Lower leg skin (tissue), 4 donors: ENCODE data around the gene RIC8B. TPM values are rescaled to one million over a fixed set of nuclear protein-coding genes. Genes with fewer than 3 reads are reported as not detected.

Experiments used
- DNase-seq, 2 donors: peaks; one replicate each; pipeline ENCODE4 v3.0.0-alpha.2; 2019; ENCODE audit warnings: low spot score in 2 of 2
- H3K4me3 ChIP-seq: fragments of 200-600 bp; sonication (generic); 2 replicates; pipeline ENCODE4 v1.5.1; 2017; ENCODE audit warnings: mild to moderate bottlenecking, low read depth; ENCODE audit not compliant: poor library complexity, severe bottlenecking
- CTCF ChIP-seq, 3 donors: fragments of 450-650 bp; IDR thresholded peaks; one replicate each; pipeline ENCODE4 v1.5.1; 2016; ENCODE audit warnings: antibody characterized with exemption in 3 of 3, mild to moderate bottlenecking in 3 of 3, moderate library complexity in 2 of 3
- POLR2A ChIP-seq, 2 donors: fragments of 450-650 bp; IDR thresholded peaks; one replicate each; pipeline ENCODE4 v1.6.1; 2016 to 2017; ENCODE audit warnings: antibody characterized with exemption in 2 of 2, mild to moderate bottlenecking in 1 of 2, moderate library complexity in 1 of 2
- WGBS, 2 donors: methylation state at CpG; one replicate each; pipeline ENCODE4 v1.1.5; 2018; 5-methylcytosine and 5-hydroxymethylcytosine counted together
- intact Hi-C: fragments of 100-400 bp; cut with DNase I; formaldehyde crosslinking; loops from one replicate; pipeline ENCODE4 v1.15.0; 2023; ENCODE audit warnings: low total_unique reads
- total RNA-seq, 4 donors: library from RNA; depleted of rRNA; stranded (reverse); fragments of >200 nt; gene quantifications; one replicate each; pipeline ENCODE4 v1.1.0, GENCODE V29; 2016

RIC8B gene
- total RNA-seq, 4 donors from 2014 or later = 7.0 to 9.1 (median 8.3) TPM

DNA sequence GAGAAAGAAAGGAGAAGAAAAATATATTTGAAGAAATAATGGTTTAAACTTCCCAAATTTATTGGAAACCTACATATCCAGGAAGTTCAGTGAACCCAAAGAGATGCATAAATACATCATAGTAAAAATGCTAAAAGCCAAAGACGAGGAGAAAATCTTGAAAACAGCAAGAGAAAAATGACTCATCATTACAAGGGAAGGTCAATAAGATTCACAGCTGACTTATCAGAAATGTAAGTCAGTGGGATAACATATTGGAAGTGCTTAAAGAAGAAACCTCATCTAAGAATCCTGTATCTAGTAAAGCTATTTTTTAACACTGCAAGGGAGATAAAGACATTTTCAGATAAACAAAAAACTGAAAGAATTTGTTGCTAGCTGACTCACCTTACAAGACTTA is 19.9 kb downstream of the RIC8B start:
- WGBS, 2 donors = 75 to 98% methylated on average over 1 of the region's 1 CpG
- no peak overlapping the region for H3K4me3 ChIP-seq
- no peak for DNase-seq
- TF ChIP-seq POLR2A (IDR thresholded peaks at IDR 0.05) (no peak), CTCF (IDR thresholded peaks at IDR 0.05) (no peak)
- intact Hi-C loops = no loop called here

- H3K4me3 ChIP-seq = no peak overlapping the region
- TF ChIP-seq POLR2A (IDR thresholded peaks at IDR 0.05) (no peak), CTCF (IDR thresholded peaks at IDR 0.05) (no peak)
- intact Hi-C loops = no loop called here
- 42 to 52% methylated on average over 1 of the region's 1 CpG for WGBS, 2 donors
- no peak for DNase-seq
Measured at GRCh38 chr12:106801167-106801708, 26.8 kb downstream of the RIC8B start.

DNA sequence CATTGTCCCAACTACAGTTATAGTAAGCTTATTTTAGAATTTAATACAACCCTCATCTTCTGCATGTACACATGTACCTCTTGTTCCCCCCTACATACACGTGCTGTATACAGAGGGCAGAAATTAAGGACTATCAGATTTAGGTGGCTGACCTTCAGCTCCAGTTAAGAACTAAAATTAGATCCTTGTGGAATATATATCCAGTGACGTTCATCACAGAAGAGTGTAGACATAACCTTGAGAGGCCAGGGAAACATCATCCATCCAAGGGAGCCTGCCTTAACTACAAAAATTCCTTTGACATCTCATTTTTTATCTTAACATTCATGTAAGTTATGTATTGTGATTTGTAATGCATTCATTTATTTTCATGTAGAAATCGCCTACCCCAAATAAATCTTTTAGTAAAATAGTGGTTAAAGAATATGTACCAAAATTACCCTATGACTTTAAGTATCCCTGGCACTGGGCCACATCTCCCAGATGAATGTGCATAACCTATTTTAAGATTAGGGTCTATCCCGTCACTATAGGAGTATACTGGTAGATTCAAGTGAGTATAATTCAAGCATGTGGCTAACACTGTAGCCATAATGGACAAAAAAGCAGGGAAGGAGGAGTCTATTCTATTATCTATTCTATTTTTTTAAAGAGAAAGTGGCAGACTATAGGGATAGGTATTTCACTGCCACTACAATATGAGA is 27.5 kb downstream of the RIC8B start:
- no peak for DNase-seq
- TF ChIP-seq CTCF (IDR thresholded peaks at IDR 0.05) (no peak), POLR2A (IDR thresholded peaks at IDR 0.05) (no peak)
- WGBS, 2 donors = 81 to 86% methylated on average over 4 of the region's 4 CpGs
- intact Hi-C loops = no loop called here
- H3K4me3 ChIP-seq = no peak overlapping the region

- intact Hi-C loops = no loop called here
- no peak overlapping the region for H3K4me3 ChIP-seq
- DNase-seq = no peak
- WGBS, 2 donors = 67% methylated on average over 3 of the region's 3 CpGs
- no peak for TF ChIP-seq CTCF (IDR thresholded peaks at IDR 0.05)
- no peak for TF ChIP-seq POLR2A (IDR thresholded peaks at IDR 0.05)
Measured at GRCh38 chr12:106804668-106805067, 30.2 kb downstream of the RIC8B start.

- WGBS, 2 donors = 94 to 97% methylated on average over 6 of the region's 6 CpGs
Measured at GRCh38 chr12:106814714-106815113, 40.2 kb downstream of the RIC8B start.

More at GRCh38 chr12:106814714-106815113, 40.2 kb downstream of the RIC8B start:
- intact Hi-C loops = no loop called here
- no peak for DNase-seq
- no peak overlapping the region for H3K4me3 ChIP-seq
- no peak for TF ChIP-seq POLR2A (IDR thresholded peaks at IDR 0.05)
- no peak for TF ChIP-seq CTCF (IDR thresholded peaks at IDR 0.05)
